HG03432 (cell line): ENCODE data around the gene ERC2.

ENCODE experiments used
- ATAC-seq: cut with Tn5 transposase; IDR thresholded peaks from one replicate; pipeline ENCODE4 v1.9.1; 2021; ENCODE audit warnings: mild to moderate bottlenecking, moderate library complexity; ENCODE audit not compliant: unreplicated experiment

ERC2 gene

DNA sequence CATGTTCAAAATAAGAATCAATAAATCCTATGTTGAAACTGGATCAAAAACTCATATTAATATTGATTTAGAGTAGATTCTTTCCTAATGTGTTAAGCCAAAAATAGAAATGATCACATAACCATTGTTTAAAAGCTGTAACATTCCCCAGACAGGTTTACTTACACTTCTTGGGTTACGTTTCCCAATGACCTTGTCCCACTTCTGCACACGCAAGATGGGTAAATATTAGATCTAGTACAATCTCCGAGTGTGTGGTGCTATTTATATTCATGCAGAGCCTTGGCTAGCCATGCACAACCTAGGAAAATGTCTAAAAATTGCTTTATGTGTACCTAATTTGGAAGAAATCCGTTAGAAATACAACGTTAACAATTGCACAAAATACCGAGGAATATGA, 39.6 kb downstream of the ERC2 start:
- no peak for ATAC-seq

DNA sequence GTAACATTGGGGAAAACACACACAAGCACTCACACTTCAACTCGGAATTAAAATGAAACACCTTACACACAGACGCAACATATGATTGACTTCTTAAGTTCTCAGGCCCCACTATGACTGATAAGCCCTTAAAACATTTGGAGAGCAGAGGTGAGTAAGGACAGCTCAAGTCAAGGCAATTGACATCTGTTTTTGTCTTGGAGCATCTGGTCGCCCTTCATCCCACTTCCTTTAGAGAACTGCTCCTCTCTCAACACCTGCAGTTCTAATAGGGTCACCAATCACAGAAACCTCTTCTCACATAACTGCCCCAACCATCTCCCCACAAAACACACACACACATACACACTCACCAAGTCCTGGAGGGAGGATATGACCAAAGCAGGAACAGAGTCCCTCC, 43.4 kb downstream of the ERC2 start:
- ATAC-seq = no peak

DNA sequence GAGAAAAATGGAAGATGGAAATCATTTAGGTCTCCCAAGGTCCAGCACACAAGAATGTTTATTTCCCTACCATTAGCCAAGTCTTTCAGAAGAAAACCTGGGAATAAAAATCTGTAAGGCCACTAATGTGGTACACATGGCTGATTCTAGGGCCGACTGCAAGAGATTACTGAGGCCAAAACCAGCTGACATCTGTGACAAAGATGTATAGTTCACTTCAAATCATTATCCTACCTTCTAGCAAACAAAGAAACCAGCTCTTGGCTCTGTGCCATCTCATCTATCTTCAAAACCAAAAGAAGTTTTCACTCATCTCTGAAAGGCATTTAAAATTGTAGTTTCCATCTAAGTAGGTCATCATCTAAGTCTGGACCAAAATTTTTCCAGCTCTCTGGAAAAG, 43.9 kb downstream of the ERC2 start:
- no peak for ATAC-seq

DNA sequence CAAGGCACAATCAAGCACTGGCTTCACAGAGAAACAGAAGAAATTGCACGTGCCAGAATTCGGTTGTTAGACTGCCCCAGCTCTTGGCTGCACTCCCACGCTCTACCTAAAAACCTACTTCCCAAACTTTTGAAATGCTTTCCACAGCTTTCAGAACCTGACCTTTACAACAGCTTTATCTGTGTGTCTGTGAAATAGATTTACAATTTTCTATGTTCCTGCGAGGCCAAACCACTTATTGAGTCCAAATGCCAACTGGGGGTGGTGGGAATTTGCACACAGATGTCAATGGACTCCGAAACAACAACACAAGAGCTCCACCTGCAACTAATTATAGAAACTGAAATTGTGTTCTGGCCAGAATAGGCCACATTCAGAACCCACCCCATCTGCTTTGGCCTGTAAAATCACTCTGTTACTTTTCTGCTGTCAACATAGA, 44.6 kb downstream of the ERC2 start:
- ATAC-seq = no peak

DNA sequence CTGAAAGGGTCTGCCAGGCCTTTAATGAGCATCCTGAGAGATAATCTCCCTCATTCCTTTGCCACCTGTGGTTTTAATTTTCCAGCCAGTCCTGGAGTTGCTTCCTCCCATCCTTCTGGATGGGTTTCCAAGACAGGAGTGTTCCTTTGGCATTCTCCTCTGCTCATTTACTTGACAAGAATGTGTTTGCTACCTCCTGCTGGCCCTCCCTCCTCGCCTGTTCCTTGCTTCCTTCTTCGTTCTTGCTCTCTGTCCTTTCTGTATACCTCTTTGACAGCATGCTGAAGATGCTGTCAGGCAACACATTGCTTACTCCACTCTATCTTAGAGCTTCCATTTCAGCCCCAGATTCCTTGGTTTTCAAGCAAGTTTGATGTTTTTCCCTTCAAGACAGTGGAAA, 46.0 kb downstream of the ERC2 start:
- no peak for ATAC-seq

DNA sequence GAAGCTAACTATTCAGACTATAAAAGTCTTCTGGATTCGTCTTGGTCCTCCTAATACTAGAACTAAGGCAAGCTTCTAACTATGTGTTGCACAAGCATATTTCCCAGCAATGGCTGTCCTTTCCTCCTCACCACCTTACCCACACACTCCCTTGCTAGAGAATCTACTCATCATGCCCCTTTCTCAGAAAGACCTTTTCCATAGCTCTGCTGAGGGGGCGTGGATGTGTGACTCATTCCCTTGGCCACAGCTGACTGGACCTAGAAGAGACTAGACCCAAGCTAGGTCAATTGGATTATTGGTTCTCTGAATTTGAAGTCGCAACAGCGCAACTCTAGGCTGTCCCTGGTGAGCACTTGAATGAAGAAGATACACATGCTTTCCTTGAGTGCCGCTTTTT, 47.1 kb downstream of the ERC2 start:
- no peak for ATAC-seq

DNA sequence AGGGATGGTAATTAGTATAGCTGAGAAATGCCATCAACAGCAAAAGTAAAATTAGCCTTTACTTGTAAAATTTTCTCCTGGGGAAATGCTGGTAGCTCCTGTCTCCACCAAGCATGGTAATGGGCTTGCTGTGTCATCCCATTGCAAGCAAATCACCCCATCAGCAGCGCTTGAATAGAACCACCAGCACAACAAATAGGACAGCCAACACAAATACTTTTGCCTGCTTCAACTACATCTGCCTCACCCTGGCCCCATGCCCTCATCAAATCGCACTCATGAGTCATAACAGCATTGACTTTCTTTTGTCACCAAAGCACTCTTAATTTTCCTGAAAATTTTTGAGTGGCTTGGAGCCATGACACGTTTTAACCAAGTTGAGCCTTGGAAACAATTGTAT, 52.6 kb downstream of the ERC2 start:
- no peak for ATAC-seq

DNA sequence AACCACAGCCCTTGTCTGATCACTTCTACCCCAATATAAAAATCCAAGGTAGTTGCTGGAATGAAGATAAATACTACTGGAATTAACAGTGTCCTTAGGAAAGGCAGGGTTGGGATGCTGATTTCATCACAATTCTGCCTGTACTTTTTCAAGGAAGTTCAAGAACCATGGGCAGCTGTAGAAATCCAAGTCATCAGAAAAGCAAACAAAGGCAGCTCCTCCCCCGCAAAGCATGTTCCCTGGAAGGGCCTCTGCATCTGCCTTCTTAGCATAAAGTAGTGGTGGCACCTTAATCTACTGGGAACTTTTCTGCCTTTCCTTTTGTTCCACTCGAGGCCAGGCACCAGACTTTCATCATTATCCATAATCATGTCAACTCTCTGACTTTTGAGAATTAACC, 54.4 kb downstream of the ERC2 start:
- ATAC-seq = no peak

DNA sequence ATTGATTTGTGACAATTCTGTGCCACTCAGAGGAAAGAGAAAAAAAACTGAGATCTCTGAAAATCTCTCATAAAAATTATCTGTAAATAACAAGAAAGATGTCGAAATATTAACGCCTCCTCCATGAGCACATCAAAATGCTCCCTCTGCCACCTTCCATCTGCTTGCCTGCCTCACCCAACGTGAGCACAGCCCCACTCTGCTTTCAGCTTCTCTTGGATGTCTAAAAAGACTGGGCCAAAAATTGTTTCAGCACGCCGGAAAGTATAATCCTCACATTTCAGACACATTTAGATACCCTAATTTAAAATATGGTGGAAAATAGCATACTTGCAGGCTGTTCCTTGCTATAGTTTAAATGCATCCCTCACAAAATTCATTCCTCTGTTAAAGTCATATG, 57.1 kb downstream of the ERC2 start:
- no peak for ATAC-seq

DNA sequence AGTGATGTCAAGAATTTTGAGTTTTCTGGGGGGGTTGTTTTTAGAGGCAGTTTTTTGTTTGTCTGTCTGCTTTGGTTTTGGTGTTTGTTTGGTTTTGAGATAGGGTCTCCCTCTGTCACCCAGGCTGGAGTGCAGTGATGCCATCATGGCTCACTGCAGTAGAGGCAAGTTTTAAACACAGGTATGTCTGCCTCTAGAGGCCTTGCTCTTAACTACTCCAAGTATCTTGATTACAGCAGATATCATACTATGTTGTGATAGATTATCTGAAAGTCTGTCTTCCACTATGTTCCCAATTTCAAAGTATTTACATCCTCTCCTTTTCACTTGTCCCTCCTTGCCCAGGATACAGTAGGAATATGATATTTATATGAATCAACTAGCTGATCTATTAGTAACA, 57.7 kb downstream of the ERC2 start:
- ATAC-seq = no peak

DNA sequence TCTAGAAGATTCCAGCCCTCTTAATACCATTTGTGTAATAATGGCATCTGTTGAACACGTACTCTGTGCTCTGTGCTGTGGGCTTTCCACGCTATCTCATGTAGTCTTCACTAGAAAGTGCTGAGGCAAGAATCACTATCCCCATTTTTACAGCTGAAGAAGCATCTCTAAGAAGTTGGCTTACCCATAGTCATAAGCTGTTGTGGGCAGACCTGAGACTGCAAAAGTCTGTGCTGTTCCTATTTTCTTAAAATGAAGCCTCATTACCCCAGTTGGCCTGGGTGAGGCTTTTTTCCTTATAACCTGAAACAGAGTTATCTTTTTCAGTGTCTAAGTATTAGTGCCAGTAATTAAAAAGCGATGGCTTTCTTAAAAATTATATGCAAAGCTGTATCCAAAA, 58.5 kb downstream of the ERC2 start:
- ATAC-seq = no peak

DNA sequence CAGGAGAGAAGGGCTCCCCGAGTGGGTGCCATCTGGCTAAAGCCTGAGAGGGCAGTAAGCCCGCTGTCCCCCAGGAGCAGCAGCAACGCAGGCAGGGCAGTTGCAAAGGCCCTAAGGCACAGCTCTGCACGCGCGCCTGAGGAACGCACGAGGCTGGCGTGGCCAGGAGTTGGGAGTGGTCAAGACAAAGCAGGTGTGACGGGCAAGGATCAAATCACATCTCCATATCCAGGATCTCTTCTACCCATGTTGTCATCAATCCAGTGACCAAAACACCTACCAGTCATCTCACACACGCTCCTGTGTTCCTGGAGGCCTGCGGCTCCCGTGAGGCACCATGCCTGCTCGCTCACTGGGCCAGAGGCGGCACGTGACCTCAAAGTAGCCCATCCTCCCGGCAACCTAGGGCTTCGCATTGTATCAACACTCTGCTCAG, 59.5 kb downstream of the ERC2 start:
- no peak for ATAC-seq

DNA sequence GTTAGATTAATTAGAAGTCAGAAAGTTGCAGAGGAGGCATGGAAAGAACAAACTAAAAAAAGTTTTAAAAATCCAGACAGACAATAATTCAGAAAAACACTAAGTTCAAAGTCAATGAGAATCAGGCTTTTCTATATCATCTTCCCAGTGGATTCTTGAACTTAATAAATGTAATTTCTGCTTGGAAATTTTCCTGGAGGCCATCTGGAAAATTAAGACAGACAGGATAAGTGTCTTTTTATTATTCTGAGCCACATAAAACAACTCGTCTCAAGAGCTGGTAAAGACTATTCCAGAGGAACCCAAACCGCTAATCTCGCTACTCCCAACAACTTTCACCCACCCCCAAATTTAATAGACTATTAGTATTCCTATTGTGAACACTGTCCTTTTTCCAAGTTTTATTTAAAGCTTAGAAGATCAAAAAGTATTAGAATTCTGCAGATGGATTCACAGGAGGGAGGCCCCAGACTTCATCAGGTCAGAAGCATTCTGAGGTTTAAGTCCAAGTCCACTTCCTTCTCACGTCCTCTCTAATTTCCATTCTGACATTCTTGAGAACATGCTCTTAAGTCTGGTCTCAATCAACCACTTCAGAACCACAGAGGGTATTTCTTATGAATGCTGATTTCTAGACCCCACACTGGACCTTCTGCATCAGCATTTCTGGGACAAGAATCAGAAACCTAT, 61.3 kb downstream of the ERC2 start:
- no peak for ATAC-seq

DNA sequence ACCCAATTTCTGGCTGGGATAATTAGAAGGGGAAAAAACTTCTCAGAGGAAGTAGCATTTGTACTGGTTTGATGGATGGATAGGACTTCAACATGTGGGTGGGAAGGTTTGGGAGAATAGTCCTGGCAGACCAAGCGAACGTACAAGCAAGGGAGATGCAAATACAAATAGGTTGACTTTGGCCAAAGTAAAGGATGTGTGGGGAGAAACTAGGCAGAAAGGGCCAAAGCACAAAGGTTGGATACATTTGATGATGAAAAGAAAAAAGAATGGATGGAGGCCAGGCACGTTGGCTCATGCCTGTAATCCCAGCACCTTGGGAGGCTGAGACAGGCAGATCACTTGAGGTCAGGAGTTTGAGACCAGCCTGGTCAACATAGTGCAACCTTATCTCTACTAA, 63.4 kb downstream of the ERC2 start:
- no peak for ATAC-seq

DNA sequence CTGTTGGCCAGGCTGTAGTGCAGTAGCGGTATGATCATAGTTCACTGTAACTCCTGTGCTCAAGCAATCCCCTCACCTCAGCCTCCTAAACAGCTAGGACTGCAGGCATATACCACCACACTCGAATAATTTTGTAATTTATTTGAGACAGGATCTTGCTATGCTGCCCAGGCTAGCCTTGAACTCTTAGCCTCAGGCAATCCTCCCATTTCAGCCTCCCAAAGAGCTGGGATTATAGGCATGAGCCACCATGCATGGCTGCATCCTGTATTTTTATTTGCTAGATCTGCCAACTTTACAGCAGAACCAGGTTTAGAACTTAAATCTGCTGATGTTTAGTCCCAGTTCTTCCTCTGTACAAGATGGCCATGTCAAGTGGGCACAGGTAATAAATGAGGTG, 69.6 kb downstream of the ERC2 start:
- no peak for ATAC-seq

DNA sequence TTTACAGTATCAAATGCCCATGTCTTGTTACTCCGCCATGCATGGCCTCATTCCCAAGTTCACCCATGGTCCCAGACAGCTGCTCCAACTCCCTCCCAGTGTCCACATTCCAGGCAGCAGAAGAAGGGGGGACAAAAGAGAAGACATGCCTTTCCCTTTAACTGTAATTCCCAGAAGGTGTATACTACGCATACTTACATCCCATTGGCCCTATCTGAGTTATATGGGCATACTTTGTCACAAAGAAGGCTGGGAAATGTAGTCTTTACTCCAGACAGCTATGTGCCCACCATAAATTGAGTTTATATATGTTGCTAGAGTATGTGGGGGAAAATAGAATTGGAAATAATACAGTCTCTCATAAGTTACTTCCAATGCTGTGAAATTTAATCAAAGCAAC, 70.5 kb downstream of the ERC2 start:
- no peak for ATAC-seq

DNA sequence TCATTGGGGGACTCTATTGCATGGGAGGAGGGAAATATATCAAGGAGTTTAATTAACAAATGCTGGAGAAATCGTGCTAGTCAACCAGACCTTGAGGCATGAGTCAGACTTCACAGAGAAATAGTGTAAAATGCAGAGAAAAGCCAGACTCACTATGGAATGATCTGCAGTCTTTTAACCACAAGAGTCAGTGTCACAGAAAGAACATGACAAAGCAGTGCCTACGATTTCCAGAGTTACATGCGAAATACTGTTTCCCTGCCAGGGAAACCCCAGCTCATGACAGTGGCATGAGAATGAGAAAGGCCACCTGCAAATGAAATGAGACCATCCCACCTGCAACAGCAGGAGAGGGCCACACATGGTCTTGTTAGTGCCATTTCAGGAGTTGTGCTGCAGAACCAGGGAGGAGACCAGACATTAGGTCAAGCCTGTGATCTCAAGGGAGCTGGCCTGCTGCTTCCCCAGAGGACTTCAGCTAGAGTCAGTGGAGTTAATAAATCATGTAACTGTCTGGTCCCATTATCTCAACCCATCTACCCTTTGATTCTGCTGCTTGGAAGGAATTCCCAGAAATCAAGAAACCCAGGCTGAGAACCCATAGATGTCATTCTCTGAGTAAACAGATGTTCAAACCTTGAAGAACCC, 79.0 kb downstream of the ERC2 start:
- no peak for ATAC-seq

DNA sequence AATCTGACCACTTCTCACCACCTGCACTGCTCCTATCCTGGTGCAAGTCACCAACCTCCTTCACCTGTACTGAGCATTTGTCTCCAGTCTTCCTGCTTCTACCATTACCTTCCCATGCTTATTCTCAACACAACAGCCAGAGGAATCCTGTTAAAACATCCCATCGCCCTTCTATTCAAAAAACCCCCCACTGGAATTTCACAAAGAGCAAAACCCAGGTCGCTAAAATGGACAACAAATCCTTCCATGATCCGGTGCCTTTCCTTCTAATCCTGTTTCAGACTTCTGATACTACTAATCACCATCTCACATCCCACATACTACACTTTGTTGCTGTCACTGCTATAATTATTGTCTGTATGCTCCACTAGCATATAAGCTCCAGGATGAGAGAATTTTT, 85.2 kb downstream of the ERC2 start:
- ATAC-seq = no peak

DNA sequence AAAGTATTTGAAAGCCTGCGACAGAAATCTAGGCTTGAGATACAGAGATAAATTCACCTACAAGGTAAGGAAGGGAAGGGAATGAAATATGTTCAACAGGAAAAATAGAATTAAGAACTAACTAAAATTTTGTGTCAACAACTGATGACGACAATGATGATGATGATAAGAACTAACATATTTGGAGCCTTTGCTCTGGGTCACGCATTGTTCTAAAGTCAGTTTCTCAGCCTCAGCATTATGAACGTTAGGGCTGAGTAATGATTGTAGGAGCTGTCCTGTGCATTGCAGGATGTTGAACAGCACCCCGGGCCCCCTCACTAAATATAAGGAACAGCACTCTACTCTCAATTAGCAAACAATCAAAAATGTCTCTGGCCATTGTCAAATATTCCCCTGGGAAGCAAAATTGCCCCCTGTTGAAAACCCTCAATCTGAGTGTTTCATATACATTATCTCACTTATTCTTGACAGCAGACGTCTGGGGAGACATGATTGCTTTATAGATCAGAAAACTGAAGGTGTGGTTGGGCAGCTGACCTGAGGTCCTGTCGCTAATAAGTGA, 88.5 kb downstream of the ERC2 start:
- ATAC-seq = no peak

DNA sequence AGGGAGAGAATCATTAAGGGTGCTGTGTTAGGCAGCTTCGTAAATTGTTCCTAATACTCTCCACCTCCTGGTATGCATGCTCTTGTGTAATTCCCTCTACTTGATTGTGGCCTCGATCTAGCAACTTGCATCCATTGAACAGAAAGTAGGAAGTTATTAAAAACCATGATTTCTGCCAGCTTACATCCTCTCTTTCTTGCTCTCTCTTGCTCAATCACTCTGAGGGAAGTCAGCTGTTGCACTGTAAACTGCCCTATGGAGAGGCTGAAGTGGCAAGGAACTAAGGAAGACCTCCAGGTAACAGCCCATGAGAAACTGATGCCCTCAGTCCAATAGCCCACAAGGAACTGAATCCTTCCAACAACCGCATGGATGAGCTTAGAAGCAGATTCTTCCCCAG, 92.6 kb downstream of the ERC2 start:
- no peak for ATAC-seq

DNA sequence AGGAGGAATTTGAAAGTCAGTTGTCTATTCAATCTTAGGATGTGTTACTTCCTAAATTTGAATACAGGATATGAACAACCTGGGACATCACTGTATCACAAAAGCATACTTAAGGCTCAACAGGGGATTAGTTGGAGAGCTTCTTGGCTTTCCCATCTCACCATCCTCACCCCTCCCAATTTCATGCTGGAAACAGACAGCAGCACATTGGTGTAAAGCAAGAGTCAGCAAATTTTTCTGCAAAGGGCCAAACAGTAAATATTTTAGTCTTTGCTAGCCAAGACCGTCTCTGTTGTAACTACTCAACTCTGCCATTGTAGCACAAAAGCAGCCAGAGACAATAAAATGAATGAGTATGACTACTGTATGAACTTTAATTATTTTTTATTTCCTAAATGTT, 94.9 kb downstream of the ERC2 start:
- no peak for ATAC-seq

DNA sequence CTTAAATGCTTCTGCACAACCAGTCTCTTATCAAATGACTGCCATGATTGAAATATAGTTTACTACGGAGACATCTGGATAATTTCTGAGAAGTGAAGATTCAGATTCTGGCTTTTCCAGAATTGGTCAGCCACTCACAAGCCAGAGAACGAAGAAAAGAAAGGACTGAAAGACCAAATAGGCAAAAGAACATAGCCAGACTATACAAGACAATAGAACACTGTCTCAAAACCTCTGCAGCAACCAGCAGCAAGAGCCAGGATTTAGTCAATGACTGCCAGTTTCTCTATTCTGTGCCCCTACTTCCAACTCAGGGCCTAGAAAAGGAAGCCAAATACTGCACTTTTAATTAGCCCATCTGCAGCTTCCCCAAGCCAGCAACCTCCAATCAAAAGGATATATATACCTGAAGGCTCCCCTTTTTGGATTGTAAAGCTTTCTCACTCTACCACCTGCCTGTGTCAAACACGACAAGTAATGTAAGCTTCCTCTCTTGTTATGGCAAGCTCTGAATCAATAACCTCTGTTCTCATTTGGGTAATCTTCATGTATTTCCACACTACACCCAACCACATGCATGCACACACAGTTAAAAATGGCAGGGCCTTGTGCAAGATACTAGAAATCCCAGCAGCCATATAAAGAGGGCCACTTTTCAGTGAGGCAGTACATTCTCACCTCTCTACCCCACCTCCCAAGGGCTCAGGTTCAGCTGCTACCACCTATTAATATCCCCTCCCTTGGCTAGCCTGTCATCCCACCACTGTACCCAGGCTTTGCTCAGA, 97.1 kb downstream of the ERC2 start:
- no peak for ATAC-seq
